H1 (cell line): ENCODE measurements around the gene NPIPB6. TPM values are rescaled to one million over a fixed set of nuclear protein-coding genes. Genes with fewer than 3 reads are reported as not detected.

Source experiments
- CEBPB ChIP-seq: IDR thresholded peaks from 2 replicates; pipeline ENCODE4 v1.6.1; 2012; ENCODE audit warnings: low read depth, low read length
- PHF8 ChIP-seq: fragments of 200-600 bp; sonication (generic); conservative IDR thresholded peaks from 2 replicates; pipeline ENCODE4 v1.7.1; 2012; ENCODE audit warnings: low read depth, mild to moderate bottlenecking, inconsistent platforms, low read length, moderate library complexity
- polyA plus RNA-seq, 7 experiments: library from polyadenylated mRNA; depleted of rRNA in 3 of 7; stranded (reverse) in 5 of 7; unstranded in 2 of 7; fragments of >200 nt in 5 of 7; fragments of 200-250 nt in 2 of 7; gene quantifications; 1 replicate in 5 of 7; 2 replicates in 1 of 7; 4 replicates in 1 of 7; pipeline versions ENCODE4 v1.2.1 to v1.2.3, GENCODE V29; 2011 to 2013; ENCODE audit warnings: missing spikeins in 2 of 7, mixed read lengths in 2 of 7
- total RNA-seq: library from RNA; stranded (reverse); fragmentation: NEBNext Ultra II Directional; extraction: Animal tissue kit (Norgen Biotek cat#: 25700); gene quantifications from 2 replicates; pipeline ENCODE4 v1.2.1, GENCODE V29; 2021

Gene NPIPB6
- total and polyA plus RNA-seq, 2 of the 8 experiments (the other 6 are each of a cell fraction or from before 2014, with no cell fraction given), result 0.83 to 1.9 TPM

- no peak for TF ChIP-seq PHF8
- no peak for TF ChIP-seq CEBPB
Measured at GRCh38 chr16:28303132-28303531, 60.2 kb downstream of the NPIPB6 start (continued).
